NCI-H1930 (cell line): ENCODE results near the gene OTULIN.

Experiments
- DNase-seq, 2 experiments: peaks; one replicate each; lab custom pipeline; 2025; lab: John Stamatoyannopoulos, UW

OTULIN gene

DNA sequence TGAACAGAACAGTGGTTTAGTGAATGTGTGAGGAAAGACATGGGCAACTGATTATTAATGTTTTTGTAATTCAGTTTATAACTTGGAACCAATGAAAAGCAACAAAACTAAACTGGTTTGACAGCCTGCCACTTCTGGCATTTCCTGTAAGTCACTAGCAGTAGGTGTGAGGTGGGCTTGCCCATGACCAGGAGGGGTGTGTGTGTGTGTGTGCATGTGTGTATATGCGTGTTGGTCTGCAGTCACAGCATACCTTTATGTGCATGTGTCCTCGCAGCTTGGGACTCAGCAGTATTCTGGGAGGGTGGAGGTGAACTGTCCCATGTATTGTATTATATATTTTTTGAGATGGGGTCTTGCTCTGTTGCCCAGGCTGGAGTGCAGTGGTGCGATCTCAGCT lies 32.3 kb downstream of the OTULIN start:
- DNase-seq = no peak

DNA sequence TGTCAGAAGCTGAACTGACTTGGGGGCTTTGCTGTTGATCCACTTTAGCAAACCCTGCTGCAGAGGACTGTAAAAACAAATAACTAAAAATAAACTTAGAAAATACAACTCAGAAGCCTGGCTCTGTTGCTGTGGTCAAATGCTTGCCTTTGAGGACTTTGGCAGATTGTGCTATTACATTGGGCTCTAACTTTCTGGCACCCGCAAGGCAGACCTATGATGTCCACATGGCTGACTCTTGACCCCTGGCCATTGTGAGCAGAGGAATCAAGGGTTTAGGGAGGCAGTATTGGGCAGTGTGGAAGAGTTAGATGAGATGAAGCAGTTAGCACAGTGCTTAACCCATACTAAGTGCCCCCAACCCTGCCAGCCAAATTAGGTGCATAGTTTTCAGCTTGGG lies 34.0 kb downstream of the OTULIN start:
- no peak for DNase-seq

DNA sequence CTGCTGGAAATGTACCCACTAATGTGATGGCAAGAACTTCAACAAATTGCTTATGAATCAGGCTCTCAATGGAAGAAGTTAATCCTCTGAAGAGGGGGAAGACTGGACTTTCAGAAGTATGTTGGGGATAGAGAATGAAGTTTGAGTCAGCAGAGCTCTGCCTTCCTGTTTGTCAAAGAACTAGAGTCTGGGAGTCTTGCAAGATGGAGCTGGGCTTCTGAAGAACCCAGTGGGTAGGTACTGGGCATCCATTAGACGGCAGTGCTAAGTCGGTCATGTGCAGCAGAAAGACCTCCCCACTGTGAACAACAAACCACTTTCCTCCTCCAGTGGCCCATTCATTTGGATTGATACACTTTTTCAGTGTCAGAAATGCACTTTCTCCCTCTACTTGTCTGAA lies 34.6 kb downstream of the OTULIN start:
- DNase-seq = no peak

DNA sequence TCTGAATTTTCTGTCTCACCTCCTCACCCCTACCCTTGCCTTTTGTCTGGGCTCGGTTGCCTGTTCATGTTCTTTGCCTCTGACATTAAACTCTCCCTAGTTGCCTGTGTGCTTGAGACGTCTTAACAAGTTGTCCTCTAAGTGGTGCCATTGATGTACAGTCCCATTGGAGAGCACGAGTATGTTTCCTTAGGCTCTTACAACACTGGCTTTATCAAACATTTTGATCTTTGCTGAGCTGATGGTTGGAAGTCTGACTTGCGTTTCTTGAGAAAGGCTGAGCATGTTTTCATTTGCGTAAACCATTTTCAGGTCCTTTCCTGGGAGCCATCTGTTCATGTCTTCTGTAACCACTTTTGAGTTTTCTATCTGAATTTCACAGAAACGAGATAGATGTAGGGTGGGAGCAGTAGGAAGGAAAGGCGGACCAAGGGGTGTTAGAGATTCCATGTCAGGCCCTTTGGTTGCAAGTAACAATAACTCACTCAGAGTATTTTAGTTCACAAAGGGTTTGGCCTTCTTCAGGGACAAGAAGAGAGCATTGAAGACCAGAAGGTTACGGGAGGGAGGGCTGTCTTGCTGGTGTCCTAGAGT lies 35.4 kb downstream of the OTULIN start:
- DNase-seq = no peak

DNA sequence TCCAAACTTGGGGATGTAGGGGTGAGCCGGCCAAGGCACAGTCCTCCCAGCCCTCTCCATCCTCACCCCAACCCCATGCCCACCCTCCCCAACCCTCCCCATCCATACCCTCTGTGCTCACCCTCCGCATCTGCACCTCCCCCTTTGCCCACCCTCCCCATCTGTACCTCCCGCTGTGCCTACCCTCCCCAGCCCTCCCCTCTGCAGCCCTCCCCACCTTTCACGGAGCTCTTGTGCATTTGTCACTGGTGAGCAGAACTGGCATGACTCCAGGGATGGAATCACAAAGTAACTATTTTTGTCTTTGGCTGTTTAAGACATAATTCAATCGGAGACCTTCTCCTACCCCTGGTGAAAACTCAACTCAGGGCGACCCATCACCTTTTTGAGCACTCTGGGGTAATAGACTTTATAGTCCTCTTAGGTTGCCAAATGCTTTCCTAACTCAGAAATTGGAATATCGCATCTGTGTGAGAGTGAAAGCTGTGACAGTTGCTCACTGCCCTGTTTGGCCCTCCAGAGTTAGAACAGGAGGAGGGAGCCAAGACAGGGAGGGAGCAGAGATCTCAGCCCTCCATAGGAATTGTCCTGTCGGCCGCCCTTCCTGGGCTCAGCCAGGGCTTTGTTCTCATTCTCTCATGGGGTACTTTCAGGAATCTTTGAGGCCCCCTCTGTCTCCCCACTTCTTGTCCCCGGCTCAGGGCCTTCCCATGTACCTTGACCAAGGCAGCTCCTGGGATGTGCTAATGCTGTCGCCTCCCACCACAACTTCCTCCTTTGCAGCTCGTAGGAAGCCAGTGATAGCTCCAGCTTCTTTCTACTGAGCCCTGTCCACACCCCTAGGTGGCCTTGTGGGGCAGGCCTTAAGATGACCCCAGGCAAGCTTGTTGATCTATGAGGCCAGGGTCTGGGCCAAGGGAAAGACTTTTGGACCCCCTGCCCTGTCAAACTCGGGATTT lies 36.2 kb downstream of the OTULIN start:
- DNase-seq = no peak

DNA sequence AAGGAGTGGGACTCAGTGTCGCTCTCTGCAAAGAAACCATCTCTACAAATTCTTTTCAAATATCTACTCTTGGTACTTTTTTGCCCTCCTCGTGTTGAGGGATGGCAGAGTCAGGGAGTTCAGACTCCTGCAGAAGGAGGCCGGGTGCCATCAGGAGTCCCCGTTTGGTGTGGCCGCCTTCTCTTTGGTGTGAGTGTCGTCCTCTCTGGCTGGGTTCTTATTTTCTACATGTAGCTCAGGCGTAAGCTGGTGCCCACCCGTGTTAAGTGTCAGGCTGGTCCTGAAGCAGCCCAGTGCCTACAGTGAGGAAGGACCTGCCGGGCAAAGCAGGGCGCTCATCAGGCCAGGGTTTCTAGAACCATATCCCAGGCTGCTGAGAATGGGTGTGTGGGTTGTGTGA lies 37.0 kb downstream of the OTULIN start:
- DNase-seq = no peak

DNA sequence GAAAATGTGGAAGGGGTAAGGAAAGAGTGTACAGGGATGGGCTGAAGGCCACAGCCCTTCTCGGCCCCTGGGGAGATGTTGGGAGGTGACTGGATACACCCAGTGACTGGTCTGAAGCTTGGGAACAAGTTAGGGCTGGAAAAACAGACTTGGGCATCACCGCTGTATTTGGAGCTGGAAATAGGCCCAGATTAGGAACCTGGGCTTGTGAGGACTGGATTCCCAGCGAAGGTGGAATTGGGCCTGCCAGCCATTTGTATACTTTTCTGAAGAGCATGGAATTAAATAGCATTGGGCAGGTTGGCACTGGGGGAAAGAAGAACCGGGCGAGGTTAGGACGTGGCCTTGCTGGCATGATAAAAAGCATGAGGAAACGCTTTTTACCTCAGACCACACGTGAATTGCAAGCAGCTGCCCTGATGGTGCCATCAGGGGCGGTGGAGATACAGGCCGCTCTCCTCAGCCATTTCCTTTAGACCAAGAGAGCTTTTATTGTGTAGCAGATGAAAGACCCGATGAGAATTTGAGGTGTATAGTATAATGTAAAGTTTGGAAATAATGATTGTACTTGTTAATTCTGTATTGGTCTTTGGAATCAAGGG lies 37.8 kb downstream of the OTULIN start:
- no peak for DNase-seq

DNA sequence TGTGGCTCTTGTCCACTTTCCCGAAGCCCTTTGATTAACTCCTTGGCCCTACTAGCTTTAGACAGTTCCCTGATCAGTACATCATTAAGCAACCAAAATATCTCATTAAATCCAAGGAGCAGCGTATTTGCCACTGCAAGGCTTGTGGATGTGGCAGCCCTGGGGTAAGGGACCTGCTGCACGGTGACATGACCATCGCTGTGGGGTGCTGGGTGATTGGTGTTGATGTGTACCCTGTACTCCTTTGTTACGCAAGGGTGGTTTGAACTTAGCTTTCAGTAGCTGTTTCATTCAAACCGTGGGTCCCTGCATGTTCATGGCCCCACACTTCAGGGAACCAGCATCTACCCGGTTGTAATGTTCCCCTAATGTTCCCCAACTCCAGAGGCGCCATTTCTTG lies 41.0 kb downstream of the OTULIN start:
- no peak for DNase-seq

DNA sequence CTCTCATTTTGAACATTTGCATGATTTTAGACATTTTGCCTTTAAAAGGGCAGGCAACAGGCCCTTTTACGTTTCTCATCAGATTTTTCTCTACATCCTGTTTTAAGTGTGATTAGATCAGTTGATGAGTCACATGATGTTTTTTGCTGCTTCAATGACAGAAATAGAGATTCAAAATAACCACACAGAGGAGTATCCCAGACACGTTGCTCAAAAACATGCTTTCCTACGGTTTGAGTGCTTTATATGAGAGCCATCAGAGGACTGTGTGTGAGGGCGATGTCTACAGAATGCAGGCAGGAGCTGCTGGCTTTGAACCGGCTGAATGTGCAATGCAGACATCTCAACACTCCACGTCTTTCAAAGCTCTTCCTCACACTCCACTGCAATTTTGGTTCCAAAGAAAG lies 42.1 kb downstream of the OTULIN start:
- no peak for DNase-seq

DNA sequence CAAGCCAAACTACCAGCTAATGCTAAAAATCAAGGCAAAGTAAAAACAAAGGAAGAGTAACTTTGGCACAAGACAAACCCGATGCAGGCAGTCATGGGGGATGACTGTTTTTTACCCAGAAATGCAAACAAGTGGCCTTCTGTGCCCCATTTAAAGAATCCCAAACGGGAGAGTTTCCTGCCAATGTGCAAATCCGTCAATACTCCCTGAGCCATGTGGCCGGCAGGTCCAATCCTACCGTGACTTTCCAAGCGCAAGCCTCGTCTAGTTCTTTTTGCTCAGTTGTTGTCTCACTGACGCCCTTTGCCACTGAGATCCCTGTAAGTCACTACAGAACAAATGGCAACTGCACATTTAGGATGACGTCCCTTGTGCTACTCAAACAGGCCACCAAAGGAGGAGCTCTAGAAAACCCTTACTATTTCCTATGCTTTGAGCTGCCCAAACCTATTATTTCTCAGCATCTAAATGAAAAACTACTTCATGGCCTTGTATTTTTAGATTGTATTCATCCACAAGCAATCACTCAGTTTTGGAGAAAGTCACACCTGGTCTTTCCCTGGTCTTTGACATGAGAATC lies 43.4 kb downstream of the OTULIN start:
- DNase-seq = no peak

DNA sequence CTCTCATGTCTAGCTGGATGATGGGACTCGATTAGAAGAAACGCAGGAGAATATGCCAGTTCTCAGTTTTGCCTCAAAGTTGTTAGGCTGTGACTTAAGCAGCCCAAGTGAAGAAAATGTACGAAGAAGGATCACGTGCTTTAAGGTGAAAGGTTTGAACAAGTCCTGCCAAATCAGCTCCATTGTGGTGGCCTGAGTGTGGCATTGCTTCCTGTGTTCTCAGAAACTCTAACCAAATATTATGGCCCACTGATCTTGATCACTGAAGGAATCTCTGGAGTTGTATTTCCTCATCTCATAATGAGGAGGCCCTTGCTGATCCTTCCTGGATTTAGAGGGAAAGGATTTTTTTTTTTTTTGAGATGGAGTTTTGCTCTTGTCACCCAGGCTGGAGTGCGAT lies 44.0 kb downstream of the OTULIN start:
- DNase-seq = no peak

DNA sequence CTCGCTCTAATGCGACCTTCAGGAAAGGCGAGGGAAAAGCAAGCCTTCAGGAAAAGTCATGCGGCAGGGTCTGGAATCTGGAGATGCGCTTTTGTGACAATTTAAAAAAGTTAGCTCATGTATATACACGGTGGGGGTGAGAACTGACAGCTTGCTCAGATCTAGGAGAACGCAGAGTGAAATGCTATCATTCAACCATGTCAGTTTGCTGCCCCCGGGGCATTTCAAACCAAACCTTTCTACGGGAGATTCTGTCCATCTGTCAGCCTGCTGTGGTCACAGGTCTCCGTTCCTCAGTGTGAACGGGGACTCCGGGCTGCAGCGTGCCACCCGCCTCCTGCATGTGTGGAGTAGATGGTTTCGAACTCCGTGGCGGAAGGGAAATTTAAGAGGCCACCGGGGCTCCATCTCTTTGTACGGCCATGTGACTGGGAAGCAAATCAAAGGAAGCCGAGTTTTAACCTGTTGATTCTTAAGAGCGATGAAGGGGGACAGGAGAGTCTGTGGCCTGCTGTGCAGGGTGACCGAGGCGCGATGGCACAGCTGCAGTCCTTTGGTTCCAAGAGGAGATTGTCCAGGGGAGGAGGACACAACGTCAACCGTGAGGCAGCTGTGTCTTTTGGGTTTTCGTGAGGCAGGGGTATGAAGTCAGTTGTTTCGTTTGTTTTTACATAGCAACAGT lies 45.9 kb downstream of the OTULIN start:
- no peak for DNase-seq

DNA sequence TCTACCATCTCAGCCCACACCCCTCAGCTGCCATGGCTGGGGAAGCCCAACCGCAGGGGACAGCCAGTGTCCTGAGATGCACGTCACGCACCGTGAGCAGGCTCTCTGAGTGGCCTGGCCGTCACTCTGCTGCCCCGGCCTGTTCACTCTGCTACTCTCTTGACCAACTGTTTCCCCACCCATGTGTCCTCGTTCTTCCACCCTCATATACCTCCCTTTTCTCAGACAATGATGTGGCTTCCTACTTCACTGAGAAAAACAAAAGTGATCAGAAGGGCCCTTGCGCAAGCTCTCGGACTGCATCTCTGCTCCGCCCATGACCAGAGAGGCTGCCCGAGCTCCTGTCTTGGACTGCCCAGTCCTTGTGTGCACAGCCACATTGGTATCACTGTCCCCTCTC lies 47.6 kb downstream of the OTULIN start:
- DNase-seq = no peak

DNA sequence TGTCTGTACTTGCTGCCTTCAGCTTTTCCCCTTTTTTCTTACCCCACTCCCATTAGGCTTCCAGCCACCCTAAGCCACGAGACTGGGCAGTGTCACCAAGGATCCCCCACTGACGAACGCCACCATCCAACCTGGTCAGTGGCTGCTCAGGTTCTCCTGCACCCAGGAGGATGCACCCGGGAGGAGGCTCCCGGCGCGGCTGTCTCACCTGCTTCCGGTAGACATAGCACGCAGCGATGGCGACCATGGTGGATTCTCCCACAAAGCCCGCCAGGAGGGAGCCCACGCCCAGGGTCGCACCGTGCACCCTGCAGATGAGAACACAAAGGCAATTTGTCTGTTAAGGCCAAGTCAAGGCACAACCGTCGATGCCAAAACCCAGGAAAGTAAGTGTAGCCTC lies 48.1 kb downstream of the OTULIN start:
- no peak for DNase-seq

DNA sequence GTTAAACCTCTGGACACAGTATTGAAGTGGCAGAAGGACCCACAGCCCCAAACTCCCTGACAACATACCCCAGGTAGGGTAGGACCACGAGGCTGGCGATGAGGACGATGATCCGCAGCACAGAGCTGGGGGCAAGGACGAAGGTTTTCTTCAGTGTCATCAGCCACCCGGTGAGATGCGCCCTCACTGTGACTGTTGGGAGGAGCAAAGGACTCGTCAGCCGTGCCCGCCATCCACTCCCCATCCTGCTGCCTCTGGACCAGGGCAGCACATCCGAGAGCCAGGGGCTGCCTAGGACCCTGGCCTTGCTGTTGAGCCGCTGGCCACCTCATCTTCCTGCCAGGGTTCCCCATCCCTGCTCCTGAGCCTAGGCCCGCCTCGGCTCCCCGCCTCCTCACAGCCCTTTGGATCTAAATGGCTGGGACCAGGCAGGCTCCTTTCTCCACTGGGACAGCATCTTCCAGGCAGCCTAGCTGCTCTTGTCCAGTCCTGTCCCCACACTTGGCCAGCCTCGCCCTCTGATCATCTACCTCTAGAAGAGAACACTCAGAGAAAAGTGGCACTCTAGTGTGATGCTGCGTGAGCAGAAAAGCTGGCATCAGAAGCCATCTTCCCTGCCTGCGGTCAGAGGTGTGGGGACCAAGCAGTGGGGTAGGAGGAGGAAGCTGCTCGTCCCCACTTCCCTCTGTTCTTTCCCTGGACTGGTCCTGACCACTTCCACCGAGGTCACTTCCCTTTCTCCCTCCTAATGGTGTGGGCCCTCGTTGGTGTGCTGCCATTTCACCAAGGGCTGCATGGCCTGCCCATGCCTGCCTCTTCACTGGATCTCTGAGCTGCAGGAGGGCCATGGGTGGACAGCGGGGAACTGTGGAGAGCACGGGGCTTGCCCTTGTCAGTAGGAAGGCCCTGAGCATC lies 49.2 kb downstream of the OTULIN start:
- no peak for DNase-seq

DNA sequence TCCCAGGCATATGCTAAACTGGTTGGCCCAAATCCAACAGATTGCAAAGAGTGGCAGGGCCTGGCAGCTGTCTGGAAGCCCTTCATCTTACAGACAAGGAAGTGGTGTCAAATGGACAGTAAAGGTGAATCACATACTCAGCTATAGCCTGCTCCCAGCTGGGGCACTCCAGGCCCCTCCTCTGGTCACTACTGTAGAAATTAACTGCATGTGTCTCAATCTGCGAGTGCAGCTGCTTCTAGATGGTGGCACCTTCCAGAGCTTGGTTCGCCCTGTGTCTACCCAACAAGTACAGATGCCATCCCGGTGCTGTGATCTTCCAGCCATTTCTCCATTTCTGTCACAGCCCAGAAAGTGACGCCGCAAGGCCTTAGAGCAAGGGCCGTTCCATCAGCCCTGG lies 50.2 kb downstream of the OTULIN start:
- DNase-seq = no peak

DNA sequence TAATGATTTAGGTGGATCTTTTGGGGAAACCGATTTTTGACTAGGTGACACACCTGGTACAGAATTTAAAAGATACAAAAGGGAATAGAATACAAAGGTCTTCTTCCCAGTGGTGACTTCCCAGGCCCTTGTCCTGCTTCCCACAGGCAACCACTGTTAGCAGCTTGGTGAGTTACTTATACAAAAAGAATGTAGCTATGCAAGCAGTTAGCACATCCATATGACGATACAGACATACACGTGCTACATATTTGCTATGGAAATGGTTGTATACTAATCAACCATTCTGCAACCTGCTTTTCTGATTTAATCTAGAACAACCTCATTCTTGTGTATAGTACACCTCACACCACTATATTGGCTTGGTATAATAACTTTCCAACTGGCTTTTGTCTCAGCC lies 51.0 kb downstream of the OTULIN start:
- no peak for DNase-seq

DNA sequence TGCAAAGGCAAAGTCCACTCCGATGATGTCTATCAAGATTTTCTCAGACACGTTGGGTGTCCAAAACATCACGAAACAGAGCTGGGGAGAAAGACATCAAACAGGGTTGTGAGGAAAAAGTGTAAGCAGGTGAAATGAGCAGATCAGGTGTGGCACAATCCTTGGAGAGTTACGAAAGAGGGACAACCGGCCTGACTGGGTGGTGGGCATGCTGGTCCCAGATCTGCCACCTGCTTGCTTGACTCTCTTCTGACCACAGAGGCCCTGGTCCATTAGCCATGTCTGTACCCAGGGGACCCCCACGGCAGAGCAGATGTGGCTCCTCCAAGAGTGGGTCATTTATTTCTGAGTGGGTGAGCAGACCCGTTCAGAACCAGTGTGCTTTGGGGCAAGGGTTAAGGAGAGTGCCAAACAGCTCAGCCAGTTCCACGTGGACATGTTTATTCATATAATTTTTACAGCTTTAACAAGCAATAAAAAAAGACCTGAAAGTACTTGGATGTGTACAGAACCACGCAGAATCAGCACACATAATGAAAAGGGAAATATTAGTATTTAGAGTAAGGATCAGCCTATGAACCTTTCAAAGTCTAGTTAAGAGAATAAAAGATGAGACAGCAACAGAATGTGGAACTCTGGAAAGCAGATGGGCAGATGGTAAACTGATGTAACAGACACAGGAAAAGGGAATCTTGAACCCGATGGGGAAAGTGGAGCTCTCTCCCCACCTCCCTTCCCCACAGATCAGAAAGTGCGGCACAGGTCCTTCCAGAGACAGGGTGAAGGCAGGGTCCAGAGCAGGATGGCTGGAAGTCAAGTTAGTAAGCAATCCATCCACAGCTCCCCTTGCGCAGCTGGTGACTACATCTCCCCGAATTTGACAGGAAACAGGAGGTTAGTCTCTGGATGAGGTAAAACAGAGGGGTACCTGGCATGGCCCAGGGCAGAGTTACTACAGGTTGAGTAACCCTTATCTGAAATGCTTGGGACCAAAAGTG lies 52.5 kb downstream of the OTULIN start:
- no peak for DNase-seq

DNA sequence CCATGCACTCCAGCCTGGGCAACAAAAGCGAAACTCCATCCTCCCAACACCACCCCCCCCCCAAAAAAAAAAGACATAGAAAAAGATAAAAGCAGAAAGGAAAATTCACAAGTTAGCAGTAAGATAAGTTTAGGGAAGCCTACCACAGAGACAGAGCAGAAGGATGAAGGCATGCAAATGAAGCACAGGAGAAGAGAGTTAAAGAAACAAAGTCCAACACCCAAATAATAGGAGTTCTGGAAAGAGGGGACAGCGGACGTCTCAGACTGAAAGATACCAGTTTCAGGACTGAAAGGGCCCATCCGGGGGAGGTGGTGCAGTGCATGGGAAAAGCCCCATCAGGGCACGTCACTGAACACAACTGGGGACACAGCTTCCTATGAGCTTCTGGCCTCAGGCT lies 54.3 kb downstream of the OTULIN start:
- no peak for DNase-seq
